HG03280 (cell line): ENCODE measurements around the gene RSRP1.
A peak's percentile ranks its signal among the peaks of the same experiment; 100 is the strongest.
"Not testable (repeated sequence)": the region's sequence is repeated elsewhere in the genome, so short reads cannot be mapped to it uniquely, and the experiment has no call there.

ENCODE experiments used
- ATAC-seq: cut with Tn5 transposase; IDR thresholded peaks from one replicate; pipeline ENCODE4 v1.9.1; 2021; ENCODE audit warnings: mild to moderate bottlenecking, moderate library complexity; ENCODE audit not compliant: unreplicated experiment

Gene RSRP1, protein sequence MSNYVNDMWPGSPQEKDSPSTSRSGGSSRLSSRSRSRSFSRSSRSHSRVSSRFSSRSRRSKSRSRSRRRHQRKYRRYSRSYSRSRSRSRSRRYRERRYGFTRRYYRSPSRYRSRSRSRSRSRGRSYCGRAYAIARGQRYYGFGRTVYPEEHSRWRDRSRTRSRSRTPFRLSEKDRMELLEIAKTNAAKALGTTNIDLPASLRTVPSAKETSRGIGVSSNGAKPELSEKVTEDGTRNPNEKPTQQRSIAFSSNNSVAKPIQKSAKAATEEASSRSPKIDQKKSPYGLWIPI

DNA sequence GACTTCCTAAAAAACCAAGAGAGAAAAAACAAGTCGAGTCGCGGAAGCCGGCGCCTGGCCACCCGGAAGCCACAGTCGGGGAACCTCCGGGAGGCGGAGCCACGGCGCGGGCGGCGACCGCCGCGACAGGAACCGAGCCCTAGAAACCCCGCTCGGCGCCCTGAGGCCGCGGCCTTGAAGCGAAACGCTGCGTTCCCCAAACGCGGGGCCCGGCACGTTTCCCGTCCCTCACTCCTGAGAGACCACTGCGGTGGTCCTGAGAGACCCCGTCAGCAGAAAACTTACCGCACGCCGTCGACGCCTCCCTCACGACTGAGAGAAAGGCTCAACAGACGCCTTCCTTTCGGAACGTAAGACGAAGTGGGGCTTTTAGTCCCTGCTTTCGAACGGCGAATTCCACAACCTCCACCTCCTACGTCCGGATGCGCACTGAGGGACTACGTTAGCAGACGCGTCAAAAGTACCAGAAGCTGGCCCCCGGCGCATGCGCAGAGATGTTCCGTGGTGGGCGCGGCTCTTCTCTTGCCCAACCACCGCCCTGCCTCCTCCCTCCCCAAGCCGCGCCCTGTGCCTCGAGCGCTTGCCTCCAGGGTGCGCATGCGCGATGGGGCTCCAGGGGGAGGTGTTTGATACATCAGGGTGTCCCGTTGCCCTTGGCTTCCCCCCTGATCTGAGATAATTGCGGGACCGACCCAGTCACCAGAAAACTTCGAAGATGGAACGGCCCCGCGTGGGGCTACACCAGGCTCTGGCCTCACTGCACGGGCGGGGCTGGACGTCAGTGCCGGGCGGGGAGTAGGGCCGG lies at the start of gene RSRP1:
RSRP1 (minus strand) TSS at position 431 of the 805 bp plus-strand sequence. CDS start 491 bp downstream, outside the sequence.
- peak; percentile 78 for ATAC-seq

DNA sequence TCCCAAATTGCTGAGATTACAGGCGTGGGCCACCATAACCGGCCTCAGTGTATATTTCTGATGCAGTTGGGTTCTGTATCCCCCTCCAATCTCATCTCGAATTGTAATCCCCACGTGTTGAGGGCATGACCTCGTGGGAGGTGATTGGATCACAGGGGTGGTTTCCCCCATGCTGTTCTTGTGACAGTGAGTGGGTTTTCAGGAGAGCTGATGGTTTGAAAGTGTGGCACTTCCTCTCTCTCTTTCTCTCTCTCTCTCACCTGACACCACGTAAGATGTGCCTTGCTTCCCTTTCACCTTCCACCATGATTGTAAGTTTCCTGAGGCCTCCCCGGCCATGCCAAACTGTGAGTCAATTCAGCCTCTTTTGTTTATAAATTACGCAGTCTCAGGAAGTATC lies 49.2 kb upstream of the RSRP1 start:
- not testable (repeated sequence) for ATAC-seq

DNA sequence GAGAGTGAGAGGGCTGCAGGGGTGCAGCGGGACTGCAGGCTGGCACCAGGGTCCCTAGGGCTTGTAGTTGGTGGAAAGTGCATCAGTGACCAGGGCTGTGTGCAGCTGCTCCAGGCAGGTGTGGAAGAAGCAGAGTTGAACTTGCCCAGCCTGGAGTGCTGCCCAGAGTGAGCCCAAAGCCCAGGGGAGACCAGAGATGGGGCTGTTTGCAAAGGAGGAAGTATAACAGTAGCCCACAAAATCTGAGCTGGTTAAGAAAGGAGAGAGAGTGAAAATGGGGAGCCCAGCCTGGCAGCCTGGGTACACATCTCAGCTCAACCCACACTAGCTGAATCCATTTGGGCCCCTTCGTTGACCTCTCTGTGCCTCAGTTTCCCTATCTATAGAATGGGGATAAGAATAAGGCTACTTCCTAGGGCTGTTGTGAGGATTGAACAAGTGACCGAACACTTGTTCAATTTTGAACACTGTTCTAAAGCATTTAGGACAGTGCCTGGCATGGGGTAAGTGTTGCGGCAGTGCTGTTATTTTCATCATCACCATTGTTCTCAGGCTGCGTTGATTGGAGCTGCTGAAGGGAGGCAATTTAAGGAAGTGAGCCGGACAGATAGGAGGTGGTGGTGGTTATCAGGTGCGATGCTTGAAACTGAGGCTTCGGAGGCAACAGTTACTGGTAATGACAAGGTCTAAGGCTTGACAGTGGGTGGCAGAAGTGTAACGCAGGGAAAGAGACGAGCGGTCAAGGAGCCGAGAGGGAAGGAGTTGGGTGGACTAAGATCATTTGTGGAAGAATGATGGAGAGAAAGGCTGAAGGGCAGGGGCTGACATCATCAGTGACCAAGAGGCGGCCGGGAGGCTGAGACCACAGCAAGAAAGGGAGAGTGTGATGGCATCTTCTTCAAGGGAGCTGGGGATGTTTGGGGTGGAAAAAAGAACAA lies 47.9 kb upstream of the RSRP1 start:
- ATAC-seq = not testable (repeated sequence)

DNA sequence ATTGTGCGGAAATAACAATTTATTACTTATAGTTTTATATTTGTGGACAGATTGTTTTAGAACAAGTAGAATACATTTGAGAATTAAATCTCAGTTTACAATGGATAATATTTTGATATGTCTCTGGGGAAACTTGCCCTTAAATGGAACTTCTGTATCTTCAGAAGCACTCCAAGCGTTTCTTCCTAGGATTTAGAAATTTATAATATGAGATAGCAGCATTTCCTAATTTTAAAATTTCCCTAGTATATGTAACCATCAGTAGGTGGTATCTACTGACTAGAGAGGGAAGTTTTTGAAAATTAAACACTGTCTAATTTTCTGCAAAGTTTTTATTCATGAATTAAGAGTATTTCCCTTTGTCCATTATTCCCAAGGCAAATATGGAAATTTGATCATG lies 46.2 kb upstream of the RSRP1 start:
- not testable (repeated sequence) for ATAC-seq

DNA sequence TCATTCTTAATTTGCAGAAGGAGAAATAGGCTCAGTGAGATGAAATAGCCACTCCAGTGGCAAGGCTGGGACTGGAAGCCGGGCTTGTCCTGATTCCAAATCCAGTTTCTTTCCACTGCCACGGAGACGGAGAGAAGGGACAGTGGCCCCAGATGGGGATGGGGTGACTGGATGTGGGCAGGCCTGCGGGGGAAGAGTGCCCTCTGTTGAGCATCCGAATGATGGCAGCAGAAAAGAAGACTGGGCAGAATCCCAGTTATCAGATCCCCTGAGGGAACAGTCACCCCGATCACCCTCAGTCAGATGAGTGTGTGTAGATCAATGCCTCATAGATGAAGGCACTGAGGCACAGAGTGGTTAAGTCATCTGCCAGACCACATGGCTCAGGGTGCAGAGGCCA lies 42.8 kb upstream of the RSRP1 start:
- ATAC-seq = not testable (repeated sequence)

DNA sequence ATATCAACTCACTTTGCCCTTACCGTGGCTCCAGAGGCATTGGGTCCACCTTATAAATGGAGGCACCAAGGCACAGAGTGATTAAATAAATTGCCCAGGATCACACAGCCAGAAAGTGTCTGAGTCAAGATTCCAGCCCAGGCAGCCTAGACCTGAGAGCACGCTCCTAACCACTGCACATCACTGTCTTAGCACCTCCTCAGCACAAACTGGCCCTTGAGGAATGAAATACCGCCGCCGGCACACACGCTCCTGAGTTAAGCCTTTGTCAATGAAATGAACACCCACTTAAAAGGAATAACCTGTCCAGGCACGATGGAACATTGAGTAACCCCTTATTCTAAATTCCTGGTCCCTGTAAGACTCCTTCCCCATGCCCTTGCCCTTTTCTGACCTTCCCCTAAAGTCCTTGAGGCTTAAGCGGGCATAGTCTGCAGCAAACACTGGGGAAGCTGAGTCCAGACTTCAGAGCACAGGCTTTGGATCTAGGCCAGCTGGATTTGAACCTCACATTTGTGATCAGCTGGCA lies 41.4 kb upstream of the RSRP1 start:
- not testable (repeated sequence) for ATAC-seq

DNA sequence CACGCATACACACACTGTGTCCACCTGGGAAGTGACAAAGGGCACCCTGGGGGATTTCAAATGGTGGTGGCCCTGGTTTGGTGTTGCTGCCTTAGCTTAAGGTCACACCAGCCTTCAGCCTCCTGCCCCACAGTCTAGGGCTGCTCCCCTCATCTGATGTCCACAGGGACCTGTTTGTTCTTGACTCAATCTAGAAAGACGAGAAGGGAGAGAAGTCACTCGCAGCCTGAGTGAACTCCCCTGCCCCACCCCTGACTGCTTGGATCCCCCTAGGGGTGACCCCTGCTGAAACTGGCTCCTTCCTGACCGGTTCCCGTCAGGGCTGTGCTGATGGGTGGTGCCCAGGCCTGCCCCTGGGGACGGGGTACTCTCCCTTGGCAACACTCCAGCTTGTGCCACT lies 39.9 kb upstream of the RSRP1 start:
- not testable (repeated sequence) for ATAC-seq

DNA sequence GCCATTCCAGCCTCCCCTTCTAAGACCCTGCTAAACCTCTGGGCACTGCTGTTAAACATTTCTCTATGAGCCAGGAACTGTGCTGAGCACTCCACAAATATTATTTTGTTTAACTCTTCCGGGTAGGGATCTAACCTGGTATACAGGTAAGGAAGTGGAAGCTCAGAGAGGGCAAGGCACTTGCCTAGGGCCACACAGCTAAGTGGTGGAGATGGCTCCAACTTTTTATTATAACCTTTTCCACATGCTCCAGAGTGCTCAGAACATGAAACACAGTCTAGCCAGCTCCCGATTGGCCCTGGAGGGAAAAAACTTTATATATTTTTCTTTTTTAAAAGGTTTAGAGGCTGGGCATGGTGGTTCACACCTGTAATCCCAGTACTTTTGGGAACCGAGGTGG lies 38.6 kb upstream of the RSRP1 start:
- ATAC-seq = not testable (repeated sequence)

DNA sequence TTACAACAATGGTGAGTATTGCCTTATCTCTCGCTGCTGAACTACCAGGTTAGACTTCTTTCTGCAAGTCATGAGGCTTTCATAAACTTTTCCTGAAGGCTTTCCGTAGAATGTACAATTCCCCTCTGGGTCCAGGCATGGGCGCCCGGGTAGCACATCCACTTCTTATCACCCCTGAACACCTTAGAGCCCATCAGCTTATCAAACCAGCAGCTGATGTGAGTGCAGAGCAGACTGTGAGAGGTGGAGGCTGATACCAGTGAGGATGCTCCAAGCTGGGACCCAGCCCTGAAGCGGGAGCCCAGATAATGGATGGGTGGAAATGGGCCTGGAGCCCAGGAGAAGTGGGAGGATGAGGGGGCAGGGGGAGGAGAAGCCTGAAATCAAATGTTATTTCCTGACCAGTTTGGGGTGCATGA lies 32.4 kb upstream of the RSRP1 start:
- ATAC-seq = not testable (repeated sequence)

DNA sequence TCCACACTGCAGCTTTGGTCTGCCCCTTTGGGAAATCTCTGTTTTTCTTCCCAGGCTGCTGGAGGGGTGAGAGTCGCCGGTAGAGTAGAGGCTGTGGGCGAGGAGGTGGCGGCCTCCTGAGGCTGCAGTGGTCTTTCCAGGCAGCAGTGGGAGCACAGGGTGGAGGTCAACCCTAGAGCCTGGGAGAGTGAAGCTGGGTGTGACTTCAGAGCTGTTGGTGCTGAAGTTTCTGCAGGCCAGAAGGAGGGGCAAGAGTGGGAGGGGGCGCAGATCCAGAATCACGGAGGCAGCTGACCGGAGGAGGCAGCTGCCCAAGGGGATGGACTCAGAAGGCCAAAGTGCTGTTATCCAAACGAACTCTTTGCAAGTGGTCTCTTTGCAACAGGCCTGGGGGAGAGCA lies 31.5 kb upstream of the RSRP1 start:
- not testable (repeated sequence) for ATAC-seq

DNA sequence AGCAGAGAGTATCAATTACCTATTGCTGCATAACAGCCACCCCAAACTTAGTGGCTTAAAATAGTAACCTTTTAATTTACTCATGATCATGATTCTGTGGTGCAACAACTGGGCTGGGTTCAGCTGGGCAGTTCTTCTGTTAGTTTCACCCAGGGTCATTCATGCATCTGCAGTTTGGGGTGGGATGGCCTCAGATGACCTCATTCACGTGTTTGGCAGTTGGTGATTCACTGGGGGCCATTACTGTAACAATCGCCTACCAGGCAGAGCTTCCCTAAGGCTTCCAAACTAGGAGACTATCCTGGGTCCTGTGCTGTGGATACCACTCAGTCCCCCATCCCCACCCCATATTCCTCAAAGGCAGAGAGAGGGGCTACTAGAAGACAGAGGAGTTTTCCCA lies 31.1 kb upstream of the RSRP1 start:
- ATAC-seq = not testable (repeated sequence)

DNA sequence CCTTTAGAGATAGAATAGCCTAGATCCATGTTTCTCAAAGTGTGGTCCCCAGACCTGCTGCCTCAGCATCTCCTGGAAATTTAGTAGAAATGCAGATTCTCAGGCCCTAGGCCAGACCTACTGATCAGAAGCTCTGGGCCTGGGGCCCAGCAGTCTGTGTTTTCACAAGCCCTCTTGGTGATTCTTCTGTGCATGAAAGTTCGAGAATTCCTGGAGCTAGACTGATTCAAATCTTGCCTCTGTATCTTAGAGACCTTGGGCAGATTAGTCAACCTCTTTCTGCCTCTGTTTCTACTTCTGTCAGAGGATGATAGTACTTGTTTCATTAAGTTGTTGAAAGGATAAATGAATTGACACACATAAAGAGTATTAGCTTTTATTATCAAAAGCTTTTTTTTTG lies 30.0 kb upstream of the RSRP1 start:
- not testable (repeated sequence) for ATAC-seq

DNA sequence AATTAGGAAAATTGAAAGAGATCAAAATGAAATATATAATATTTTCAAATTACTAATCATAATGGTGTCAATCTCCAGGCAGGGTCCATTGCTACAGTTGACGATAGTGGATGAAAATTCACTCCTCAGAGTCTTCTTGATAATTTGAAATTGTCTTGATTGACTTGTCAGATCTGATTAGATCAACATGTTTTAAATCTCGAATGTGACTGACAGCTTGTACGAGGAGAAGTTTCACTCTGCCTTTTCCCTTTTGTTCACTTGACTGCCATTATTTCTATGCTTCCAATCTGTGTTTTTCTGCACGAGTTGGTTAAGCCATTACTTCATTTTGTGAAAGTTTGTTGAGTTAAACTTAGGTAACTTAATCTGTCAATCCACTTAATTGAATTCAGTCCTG lies 28.4 kb upstream of the RSRP1 start:
- not testable (repeated sequence) for ATAC-seq

DNA sequence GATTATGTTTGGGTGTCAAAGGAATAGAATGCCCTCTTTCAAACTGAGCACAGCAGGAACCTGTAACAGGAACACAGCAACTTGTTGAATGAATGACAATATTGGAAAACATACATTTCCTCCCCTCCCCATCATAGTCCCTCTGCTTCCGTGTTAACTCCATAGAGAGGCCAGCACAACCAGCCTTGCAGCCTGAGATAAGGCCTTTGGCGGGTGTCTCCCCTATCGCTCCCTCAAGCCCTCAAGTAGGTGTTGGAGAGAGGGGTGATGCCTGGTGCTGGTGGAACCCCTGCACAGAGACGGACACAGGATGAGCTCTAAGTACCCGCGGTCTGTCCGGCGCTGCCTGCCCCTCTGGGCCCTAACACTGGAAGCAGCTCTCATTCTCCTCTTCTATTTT lies 25.0 kb upstream of the RSRP1 start, which contains the start of gene RHD:
RHD (plus strand) TSS at position 272 of the 400 bp plus-strand sequence; CDS start at position 311, 39 bp downstream.
- ATAC-seq = not testable (repeated sequence)

DNA sequence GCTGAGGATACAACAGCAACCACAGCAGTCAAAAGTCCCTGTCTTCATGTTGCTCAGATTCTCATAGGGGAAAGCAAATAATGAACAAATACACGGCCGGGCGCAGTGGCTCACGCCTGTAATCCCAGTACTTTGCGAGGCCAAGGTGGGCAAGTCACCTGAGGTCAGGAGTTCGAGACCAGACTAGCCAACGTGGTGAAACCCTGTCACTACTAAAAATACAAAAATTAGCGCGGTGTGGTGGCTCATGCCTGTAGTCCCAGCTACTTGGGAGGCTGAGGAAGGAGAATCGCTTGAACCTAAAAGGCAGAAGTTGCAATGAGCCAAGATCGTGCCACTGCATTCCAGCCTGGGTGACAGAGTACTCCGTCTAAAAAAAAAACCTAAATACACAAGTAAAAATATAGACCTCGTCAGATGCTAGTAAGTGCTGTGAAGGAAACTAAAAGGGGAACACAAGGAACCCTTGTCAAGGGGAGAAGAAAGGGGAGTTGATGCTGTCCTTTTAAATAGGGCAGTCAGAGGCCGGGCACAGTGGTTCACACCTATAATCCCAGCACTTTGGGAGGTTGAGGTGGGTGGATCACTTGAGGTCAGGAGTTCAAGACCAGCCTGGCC lies 21.0 kb upstream of the RSRP1 start:
- ATAC-seq = not testable (repeated sequence)

DNA sequence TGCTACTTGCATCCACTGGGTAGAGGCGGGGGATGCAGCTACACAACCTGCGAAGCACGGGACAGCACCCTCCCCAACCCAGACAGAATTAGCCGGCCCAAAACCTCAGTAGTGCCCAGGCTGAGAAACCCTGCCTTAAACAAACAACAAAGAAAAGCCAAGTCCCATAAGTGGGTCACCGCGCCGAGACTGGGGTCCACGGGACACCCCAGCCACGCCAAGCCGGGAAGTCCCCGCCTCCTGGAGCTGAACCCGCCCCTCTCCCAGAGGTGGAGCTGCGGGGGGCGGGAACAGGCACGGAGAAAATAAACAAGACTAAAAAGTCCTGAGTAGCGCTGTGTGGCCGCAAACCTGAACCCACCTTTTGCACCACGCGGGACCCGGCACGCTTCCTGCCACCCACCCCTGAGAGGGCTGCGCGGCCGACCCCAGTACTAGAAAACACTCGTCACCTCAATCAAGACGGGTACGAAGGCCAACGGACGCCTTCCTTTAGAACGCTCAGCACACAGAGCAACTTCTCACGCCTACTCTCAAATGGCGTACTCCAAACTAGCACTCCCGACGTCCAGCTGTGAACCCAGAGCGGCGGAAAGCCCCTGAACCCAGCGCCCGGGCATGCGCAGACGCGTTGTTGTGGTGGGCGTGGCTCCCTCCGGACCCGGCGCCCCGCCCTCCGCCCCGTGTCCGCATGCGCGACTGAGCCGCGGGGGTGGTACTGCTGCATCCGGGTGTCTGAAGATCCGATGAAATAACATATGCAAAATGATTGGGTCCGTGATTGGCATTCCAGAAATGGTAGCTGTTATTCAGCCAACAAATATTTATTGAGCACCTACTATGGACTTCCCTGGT lies 20.3 kb upstream of the RSRP1 start:
- ATAC-seq = peak; percentile 74

DNA sequence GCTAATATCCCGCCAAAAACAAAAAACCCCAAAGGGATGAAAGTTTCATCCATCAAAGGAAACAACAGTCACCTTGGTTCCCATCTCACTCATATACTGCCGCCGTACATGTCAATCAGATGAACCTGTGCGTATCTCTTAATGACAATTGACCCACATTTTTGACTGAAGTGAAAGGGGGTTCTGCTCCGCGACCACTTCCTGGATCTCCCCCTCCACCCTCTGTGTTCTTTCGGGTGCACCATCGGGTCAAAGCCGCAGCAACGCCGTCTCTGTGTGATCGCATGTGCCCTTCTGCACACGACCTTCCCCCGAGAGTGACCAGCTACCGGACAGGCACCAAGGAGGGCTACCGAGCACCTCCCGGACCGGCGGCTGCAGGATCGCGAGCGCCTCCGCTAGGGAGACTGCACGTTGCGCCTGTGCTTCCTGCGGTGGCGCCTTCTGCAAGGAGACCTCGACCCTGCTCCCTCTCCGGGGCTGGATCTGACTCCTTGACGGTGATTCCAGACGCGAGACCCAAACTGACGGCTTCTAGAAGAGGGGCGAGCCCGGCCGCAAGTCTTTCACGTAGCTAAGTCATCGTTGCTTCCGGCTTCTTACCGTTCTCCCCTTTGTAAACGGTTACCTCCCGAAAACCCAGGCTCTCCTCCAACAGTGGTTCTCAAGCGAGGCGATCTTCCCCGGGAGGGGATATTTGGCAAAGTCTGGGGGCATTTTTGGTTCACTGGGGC lies 19.5 kb upstream of the RSRP1 start:
- ATAC-seq = peak; percentile 31

DNA sequence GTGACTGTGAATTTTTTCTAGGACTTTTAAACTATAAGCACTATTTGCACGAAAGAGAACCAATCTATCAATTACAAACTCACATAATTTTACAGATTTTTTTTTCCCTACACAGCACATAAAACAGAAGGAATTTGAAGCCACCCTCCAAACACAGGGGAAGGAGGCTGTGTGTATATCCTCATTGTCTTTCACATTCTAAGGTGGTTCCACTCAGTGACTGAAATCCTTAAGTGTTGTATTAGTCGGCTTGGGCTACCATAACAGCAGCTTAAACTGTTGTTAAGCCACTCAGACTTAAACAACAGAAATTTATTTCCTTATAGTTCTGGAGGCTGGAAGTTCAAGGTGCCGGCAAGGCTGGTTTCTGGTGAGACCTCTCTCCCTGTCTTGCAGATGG lies 13.1 kb upstream of the RSRP1 start:
- ATAC-seq = not testable (repeated sequence)
